Lower leg skin (tissue), 4 donors: ENCODE measurements around the gene CD164. TPM values are rescaled to one million over a fixed set of nuclear protein-coding genes. Genes with fewer than 3 reads are reported as not detected.

Experiments used
- DNase-seq, 2 donors: peaks; one replicate each; pipeline ENCODE4 v3.0.0-alpha.2; 2019; ENCODE audit warnings: low spot score in 2 of 2
- H3K4me3 ChIP-seq: fragments of 200-600 bp; sonication (generic); 2 replicates; pipeline ENCODE4 v1.5.1; 2017; ENCODE audit warnings: mild to moderate bottlenecking, low read depth; ENCODE audit not compliant: poor library complexity, severe bottlenecking
- CTCF ChIP-seq, 3 donors: fragments of 450-650 bp; IDR thresholded peaks; one replicate each; pipeline ENCODE4 v1.5.1; 2016; ENCODE audit warnings: antibody characterized with exemption in 3 of 3, mild to moderate bottlenecking in 3 of 3, moderate library complexity in 2 of 3
- POLR2A ChIP-seq, 2 donors: fragments of 450-650 bp; IDR thresholded peaks; one replicate each; pipeline ENCODE4 v1.6.1; 2016 to 2017; ENCODE audit warnings: antibody characterized with exemption in 2 of 2, mild to moderate bottlenecking in 1 of 2, moderate library complexity in 1 of 2
- WGBS, 2 donors: methylation state at CpG; one replicate each; pipeline ENCODE4 v1.1.5; 2018; 5-methylcytosine and 5-hydroxymethylcytosine counted together
- intact Hi-C: fragments of 100-400 bp; cut with DNase I; formaldehyde crosslinking; loops from one replicate; pipeline ENCODE4 v1.15.0; 2023; ENCODE audit warnings: low total_unique reads
- total RNA-seq, 4 donors: library from RNA; depleted of rRNA; stranded (reverse); fragments of >200 nt; gene quantifications; one replicate each; pipeline ENCODE4 v1.1.0, GENCODE V29; 2016

The CD164 gene
- total RNA-seq, 4 donors from 2014 or later = 136 to 179 (median 147) TPM

GRCh38 chr6:109322825-109323224, 59.4 kb downstream of the CD164 start:
- DNase-seq = peak in 1 of 2 donors; percentile 45
- intact Hi-C loops = no loop called here
- TF ChIP-seq POLR2A (IDR thresholded peaks at IDR 0.05) (no peak), CTCF (IDR thresholded peaks at IDR 0.05) (no peak)
- 56 to 65% methylated on average over 2 of the region's 2 CpGs for WGBS, 2 donors
- no peak overlapping the region for H3K4me3 ChIP-seq

GRCh38 chr6:109321752-109322151, 60.5 kb downstream of the CD164 start:
- intact Hi-C loops = no loop called here
- TF ChIP-seq POLR2A (IDR thresholded peaks at IDR 0.05) (no peak), CTCF (IDR thresholded peaks at IDR 0.05) (no peak)
- WGBS, 2 donors = 82 to 85% methylated on average over 8 of the region's 8 CpGs

GRCh38 chr6:109320072-109320471, 62.2 kb downstream of the CD164 start:
- no peak for DNase-seq
- no peak overlapping the region for H3K4me3 ChIP-seq
- TF ChIP-seq CTCF (IDR thresholded peaks at IDR 0.05) = no peak
- no peak for TF ChIP-seq POLR2A (IDR thresholded peaks at IDR 0.05)
- intact Hi-C loops = no loop called here
- 67 to 71% methylated on average over 2 of the region's 2 CpGs for WGBS, 2 donors

More at GRCh38 chr6:109321752-109322151, 60.5 kb downstream of the CD164 start:
- H3K4me3 ChIP-seq = no peak overlapping the region
- DNase-seq = no peak

GRCh38 chr6:109318328-109318876, 63.9 kb downstream of the CD164 start:
- TF ChIP-seq CTCF (IDR thresholded peaks at IDR 0.05) = no peak
- TF ChIP-seq POLR2A (IDR thresholded peaks at IDR 0.05) = no peak
- WGBS, 2 donors = 64 to 75% methylated on average over 11 of the region's 11 CpGs
- H3K4me3 ChIP-seq = no peak overlapping the region
- intact Hi-C loops = no loop called here
- no peak for DNase-seq

GRCh38 chr6:109316909-109317308, 65.4 kb downstream of the CD164 start:
- WGBS, 2 donors = 91 to 97% methylated on average over 5 of the region's 5 CpGs
- intact Hi-C loops = no loop called here
- no peak for DNase-seq
- TF ChIP-seq POLR2A (IDR thresholded peaks at IDR 0.05) = no peak
- TF ChIP-seq CTCF (IDR thresholded peaks at IDR 0.05) = no peak
- no peak overlapping the region for H3K4me3 ChIP-seq

Other genes with a start within 250 kb of the CD164 start
- 1 to 10 TPM; 1.5 to 9.1 (median 2.3) TPM for gene PPIL6, start 58.2 kb upstream of the CD164 start, total RNA-seq
- gene SMPD2, start 58.3 kb upstream of the CD164 start, total RNA-seq = 10 to 100 TPM; 17.4 to 24.9 (median 20.8) TPM
- 10 to 100 TPM; 17.9 to 29.5 (median 27.3) TPM for gene MICAL1, start 73.3 kb upstream of the CD164 start, total RNA-seq
- gene ZBTB24, start 100.8 kb upstream of the CD164 start, total RNA-seq = 10 to 100 TPM in 2 of 4 donors, 1 to 10 TPM in 2; 8.4 to 11.8 (median 10.1) TPM